ENCODE data around the gene LYL1.
A peak's percentile ranks its signal among the peaks of the same experiment; 100 is the strongest.

Gene LYL1

GRCh38 chr19:13053761-13054625 lies 48.7 kb downstream of the LYL1 start:
- DNase-seq (no peak), ATAC-seq (replicated peaks) (no peak)
- H3K4me1 Mint-ChIP-seq (ENCODE audit: low read depth in 2 of 2): peaks cover 7 to 10% of the 10 kb centered on the region in 2 donors
- no peaks in the 10 kb centered on the region for H3K36me3 Mint-ChIP-seq (ENCODE audit: insufficient read depth)
- no peak overlapping the region for H3K27ac Mint-ChIP-seq
- peaks cover 0 to 45% of the 10 kb centered on the region in 2 donors for H3K27me3 Mint-ChIP-seq
- H3K4me3 Mint-ChIP-seq: no peak overlapping the region
- no peaks in the 10 kb centered on the region for H3K9me3 Mint-ChIP-seq

GRCh38 chr19:13053238-13053637 lies 49.4 kb downstream of the LYL1 start:
- Mint-ChIP-seq H3K4me1 (ENCODE audit: low read depth in 2 of 2) (peaks cover 8 to 10% of the 10 kb centered on the region in 2 donors), H3K27ac (no peak overlapping the region), H3K4me3 (no peak overlapping the region), H3K9me3 (no peaks in the 10 kb centered on the region), H3K36me3 (ENCODE audit: insufficient read depth) (no peaks in the 10 kb centered on the region), H3K27me3 (peaks cover 0 to 45% of the 10 kb centered on the region in 2 donors)
- no peak for ATAC-seq (replicated peaks)
- DNase-seq: no peak

- ATAC-seq (replicated peaks): no peak
- Mint-ChIP-seq H3K4me3 (no peak overlapping the region), H3K27me3 (peaks cover 0 to 45% of the 10 kb centered on the region in 2 donors), H3K36me3 (ENCODE audit: insufficient read depth) (no peaks in the 10 kb centered on the region), H3K9me3 (no peaks in the 10 kb centered on the region), H3K27ac (no peak overlapping the region), H3K4me1 (ENCODE audit: low read depth in 2 of 2) (peaks cover 13 to 16% of the 10 kb centered on the region in 2 donors)
- no peak for DNase-seq
These were observed 50.0 kb downstream of the LYL1 start for GRCh38 chr19:13052447-13053175.

GRCh38 chr19:13051557-13052165 lies 51.0 kb downstream of the LYL1 start:
- H3K4me3 Mint-ChIP-seq: peak overlapping the region; percentile 19 to 26
- peaks cover 0 to 45% of the 10 kb centered on the region in 2 donors for H3K27me3 Mint-ChIP-seq
- no peaks in the 10 kb centered on the region for H3K36me3 Mint-ChIP-seq (ENCODE audit: insufficient read depth)
- H3K4me1 Mint-ChIP-seq (ENCODE audit: low read depth in 2 of 2): peaks cover 15 to 17% of the 10 kb centered on the region in 2 donors
- DNase-seq: no peak
- H3K27ac Mint-ChIP-seq: peak overlapping the region; percentile 55 to 86
- no peak for ATAC-seq (replicated peaks)
- no peaks in the 10 kb centered on the region for H3K9me3 Mint-ChIP-seq

GRCh38 chr19:13050274-13050673 lies 52.4 kb downstream of the LYL1 start:
- no peak overlapping the region for H3K27ac Mint-ChIP-seq
- H3K4me1 Mint-ChIP-seq (ENCODE audit: low read depth in 2 of 2): peaks cover 22 to 27% of the 10 kb centered on the region in 2 donors
- H3K36me3 Mint-ChIP-seq (ENCODE audit: insufficient read depth): no peaks in the 10 kb centered on the region
- no peaks in the 10 kb centered on the region for H3K9me3 Mint-ChIP-seq
- no peak for DNase-seq
- ATAC-seq (replicated peaks): no peak
- H3K27me3 Mint-ChIP-seq: peaks cover 0 to 36% of the 10 kb centered on the region in 2 donors
- no peak overlapping the region for H3K4me3 Mint-ChIP-seq
